NB4 (cell line): ENCODE measurements around the gene FUT7.
"Not testable (repeated sequence)": the region's sequence is repeated elsewhere in the genome, so short reads cannot be mapped to it uniquely, and the experiment has no call there.

Experiments
- DNase-seq: peaks from one replicate; pipeline ENCODE4 v3.0.0; 2010; ENCODE audit warnings: low read depth
- H3K4me3 ChIP-seq: one replicate; pipeline ENCODE4 v1.5.1; 2011; ENCODE audit warnings: mild to moderate bottlenecking, low read depth, low read length, moderate library complexity
- MYC ChIP-seq: IDR thresholded peaks from 2 replicates; pipeline ENCODE4 v1.6.1; 2011; ENCODE audit warnings: low read depth, low read length
- POLR2A ChIP-seq: IDR thresholded peaks from 2 replicates; pipeline ENCODE4 v1.6.1; 2011; ENCODE audit warnings: mild to moderate bottlenecking; ENCODE audit not compliant: insufficient read length; ENCODE audit errors: extremely low read depth
- TF ChIP-seq, protein P1 (sequence below): IDR thresholded peaks from one replicate; pipeline ENCODE4 v1.5.1; 2012; ENCODE audit warnings: low read depth, low read length
- TF ChIP-seq, protein P2 (sequence below): IDR thresholded peaks from 2 replicates; pipeline ENCODE4 v1.6.1; 2011; ENCODE audit warnings: low read depth, low read length

FUT7 gene

DNA sequence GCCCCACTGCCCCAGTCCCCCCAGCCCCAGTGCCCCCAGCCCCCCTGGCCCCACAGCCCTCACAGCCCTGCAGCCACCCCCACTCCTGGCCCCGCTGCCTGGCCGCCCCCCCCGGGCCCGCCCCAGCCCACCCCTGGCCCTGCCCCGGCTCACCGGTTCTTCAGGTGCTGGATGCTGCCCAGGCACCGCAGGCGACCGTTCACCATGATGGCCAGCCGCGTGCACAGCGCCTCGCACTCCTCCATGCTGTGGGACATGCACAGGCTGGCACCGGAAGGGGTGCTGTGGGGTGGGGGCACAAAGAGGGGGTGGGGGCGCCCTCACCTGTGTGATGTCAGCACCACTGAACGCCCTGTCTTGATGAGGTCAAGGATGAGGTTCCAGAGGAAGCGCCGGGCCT, 22.7 kb downstream of the FUT7 start:
- TF ChIP-seq, protein P1, sequence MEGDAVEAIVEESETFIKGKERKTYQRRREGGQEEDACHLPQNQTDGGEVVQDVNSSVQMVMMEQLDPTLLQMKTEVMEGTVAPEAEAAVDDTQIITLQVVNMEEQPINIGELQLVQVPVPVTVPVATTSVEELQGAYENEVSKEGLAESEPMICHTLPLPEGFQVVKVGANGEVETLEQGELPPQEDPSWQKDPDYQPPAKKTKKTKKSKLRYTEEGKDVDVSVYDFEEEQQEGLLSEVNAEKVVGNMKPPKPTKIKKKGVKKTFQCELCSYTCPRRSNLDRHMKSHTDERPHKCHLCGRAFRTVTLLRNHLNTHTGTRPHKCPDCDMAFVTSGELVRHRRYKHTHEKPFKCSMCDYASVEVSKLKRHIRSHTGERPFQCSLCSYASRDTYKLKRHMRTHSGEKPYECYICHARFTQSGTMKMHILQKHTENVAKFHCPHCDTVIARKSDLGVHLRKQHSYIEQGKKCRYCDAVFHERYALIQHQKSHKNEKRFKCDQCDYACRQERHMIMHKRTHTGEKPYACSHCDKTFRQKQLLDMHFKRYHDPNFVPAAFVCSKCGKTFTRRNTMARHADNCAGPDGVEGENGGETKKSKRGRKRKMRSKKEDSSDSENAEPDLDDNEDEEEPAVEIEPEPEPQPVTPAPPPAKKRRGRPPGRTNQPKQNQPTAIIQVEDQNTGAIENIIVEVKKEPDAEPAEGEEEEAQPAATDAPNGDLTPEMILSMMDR: no peak
- TF ChIP-seq MYC (no peak), POLR2A (no peak)
- TF ChIP-seq, protein P2, sequence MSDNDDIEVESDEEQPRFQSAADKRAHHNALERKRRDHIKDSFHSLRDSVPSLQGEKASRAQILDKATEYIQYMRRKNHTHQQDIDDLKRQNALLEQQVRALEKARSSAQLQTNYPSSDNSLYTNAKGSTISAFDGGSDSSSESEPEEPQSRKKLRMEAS: no peak
- no peak for DNase-seq
- H3K4me3 ChIP-seq: no peak overlapping the region

DNA sequence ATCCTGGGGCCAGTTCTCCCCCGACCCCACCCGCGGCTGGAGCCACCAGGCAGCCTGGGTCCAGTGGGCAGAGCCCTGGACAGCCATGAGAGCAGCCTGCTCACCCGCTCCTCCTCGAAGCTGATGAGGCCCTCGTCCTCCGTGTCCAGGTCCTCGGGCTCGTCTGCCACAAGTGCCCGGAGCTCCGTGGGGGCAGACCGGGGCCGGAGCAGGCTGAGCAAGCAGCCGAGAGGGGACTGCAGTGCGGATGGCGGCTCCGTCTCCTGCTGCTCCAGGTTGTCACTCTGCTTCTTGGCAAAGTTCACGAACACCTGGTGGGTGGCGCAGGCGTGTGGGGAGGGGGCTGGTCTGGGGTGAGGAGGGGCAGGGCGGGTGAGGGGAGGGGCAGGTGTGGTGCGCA, 23.6 kb downstream of the FUT7 start:
- no peak for TF ChIP-seq MYC
- TF ChIP-seq, protein P2: no peak
- TF ChIP-seq POLR2A: no peak
- TF ChIP-seq, protein P1: no peak
- DNase-seq: no peak
- no peak overlapping the region for H3K4me3 ChIP-seq

DNA sequence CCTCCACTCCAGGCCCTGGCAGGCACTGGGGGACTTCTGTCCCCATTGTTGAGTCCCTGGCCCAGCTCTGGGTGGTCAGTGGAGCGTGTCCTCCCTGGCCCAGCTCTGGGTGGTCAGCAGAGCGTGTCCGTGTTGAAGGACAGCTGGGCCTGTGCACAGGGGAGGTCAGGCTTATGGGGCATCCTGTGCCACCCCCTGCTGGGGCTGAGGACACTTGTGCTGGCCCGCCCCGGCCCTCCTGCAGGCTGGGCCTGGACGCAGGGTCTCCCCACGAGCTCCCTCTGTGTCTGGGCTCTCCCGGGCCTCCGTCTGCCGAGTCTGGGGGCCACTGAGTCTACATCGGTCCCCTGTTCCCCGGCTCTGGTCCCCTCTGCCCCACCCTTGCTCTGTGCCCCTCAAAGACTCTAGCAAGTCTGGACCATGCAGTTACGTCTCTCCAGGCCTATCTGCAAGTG, 24.0 kb downstream of the FUT7 start:
- H3K4me3 ChIP-seq: no peak overlapping the region
- no peak for TF ChIP-seq POLR2A
- TF ChIP-seq, protein P2: no peak
- TF ChIP-seq, protein P1: no peak
- TF ChIP-seq MYC: no peak
- no peak for DNase-seq

DNA sequence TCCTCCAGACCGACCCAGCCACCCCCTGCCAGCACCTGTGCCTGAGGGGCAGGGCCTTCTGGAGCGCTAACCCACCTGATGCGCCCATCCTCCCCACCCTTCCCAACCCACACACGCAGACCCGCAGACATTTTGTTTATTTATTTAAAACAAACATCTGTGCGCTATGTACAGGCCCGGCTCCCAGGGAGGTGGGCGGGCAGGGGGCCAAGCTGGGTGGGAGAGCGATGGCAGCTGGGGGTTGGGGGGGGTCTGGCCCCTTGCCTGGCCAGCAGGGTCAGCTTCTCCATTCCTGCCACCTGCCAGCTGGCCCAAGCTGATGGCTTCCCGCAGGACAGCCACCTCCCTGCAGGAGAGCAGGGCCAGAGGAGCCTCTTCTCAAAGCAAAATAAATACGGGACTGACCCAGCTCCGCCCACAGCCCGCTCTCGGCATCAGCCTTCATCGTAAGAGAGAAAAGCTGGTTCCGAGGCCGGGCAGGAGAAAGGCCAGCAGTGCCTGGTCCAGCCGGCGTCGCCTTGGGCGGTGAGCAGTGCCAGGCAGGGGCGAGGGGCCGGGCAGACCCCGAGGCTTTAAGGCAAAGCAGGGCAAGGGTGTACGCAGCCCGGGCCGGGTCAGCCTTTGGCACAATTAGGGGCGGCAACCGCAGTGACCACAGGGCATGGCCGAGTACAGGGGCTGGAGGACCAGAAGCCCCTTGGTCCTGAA, 24.6 kb downstream of the FUT7 start:
- no peak overlapping the region for H3K4me3 ChIP-seq
- TF ChIP-seq, protein P1: no peak
- TF ChIP-seq, protein P2: no peak
- TF ChIP-seq MYC (no peak), POLR2A (no peak)
- DNase-seq: no peak

DNA sequence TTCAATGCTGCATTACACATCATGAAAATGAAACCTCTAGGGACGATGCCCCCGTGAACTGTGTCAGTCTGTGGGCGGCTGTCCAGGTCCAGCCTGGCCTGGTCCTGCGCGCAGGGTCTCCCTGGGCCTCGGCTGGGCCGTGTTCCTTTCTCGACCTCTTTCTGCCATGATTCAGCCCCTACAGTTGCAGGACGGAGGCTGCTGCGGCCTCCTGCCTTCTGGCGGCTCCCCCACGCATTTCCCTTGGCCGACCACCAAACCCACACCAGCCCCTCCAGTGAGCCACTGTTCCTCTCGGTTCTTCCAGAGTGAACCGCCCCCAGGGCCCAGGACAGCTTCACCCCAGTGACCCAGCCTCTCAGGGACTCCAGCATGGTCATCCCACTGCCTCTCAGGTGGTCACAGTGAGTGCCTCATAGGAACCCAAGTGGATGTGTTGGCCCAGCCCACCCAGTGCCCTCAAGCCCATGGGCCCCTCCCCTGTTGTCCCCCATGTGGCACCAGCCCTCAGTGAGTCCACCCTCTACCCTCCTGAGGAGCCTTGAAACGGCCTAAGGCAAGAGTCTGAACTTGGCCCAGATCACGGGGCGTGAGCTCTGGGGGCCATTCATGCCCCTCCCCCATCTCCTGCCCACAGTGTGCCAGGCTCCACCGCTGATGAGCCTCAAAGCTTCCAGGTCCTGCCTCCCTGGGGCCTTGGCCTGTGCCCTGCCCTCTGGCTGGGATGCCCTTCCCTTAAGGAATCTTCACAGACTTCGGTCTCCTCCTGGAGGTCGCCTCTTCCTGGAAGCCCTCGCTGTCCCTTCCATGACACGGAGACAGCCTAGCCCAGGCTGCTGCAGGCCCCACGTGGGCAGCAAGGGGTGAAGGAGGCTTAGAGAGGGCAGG, 25.5 kb downstream of the FUT7 start:
- TF ChIP-seq POLR2A: peak; percentile 7
- TF ChIP-seq MYC: no peak
- DNase-seq: peak; percentile 58

DNA sequence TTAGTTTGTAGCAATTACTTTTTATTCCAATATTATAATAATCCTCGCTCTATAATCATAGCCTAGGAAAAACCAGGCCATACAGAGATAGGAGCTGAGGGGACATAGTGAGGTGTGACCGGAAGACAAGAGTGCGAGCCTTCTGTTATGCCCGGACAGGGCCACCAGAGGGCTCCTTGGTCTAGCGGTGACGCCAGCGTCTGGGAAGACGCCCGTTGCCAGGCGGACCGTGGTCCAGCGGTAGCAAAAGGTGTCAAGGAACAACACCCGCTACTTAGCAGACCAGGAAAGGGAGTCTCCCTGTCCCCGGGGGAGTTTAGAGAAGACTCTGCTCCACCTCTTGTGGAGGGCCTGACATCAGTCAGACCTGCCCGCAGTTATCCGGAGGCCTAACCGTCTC, 27.6 kb downstream of the FUT7 start:
- TF ChIP-seq, protein P1: peak; percentile 9
- not testable (repeated sequence) for DNase-seq, H3K4me3 ChIP-seq

More for the DNA sequence above, 25.5 kb downstream of the FUT7 start:
- no peak overlapping the region for H3K4me3 ChIP-seq
